ENCODE measurements around the gene RGS6. TPM values are rescaled to one million over a fixed set of nuclear protein-coding genes. Genes with fewer than 3 reads are reported as not detected.

RGS6 gene
- total RNA-seq, 1 donor from 2014 or later, result 5.2 TPM

DNA sequence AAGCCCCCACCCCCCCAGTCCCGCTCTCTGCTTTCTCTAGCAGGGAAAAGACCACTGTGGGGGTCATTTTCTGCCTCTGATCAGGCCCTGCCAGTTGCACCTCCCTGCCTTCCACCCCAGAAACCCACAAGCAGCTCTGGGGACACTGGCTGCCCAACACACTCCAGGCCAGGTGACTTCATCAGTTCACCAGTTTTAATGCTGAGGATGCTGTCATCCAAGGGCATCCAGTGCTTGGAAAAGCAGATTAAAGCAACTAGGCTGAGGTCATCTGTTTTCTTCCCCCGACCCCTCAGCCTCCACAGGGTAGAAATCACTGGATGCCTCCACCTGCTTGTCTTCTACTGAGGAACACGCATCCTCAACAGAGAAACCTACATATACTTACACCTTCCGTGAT is 679.3 kb downstream of the RGS6 start:
- no peaks in the 10 kb centered on the region for H3K36me3 ChIP-seq (ENCODE audit: control insufficient read depth in 3 of 3, insufficient read depth in 3 of 3, low read length in 3 of 3)
- peak overlapping the region in 1 of 3 donors; percentile 8 for H3K9ac ChIP-seq (ENCODE audit: low read depth in 1 of 3, low read length in 3 of 3)
- H3K9me3 ChIP-seq (ENCODE audit: control insufficient read depth in 3 of 3, low read length in 3 of 3), result no peaks in the 10 kb centered on the region
- H3K27ac ChIP-seq (ENCODE audit: low read depth, low read length), result peak overlapping the region; percentile 30
- no peak overlapping the region for H3K4me3 ChIP-seq (ENCODE audit: low read length in 3 of 3)
- no peaks in the 10 kb centered on the region for H3K27me3 ChIP-seq (ENCODE audit: control insufficient read depth in 3 of 3, insufficient read depth in 3 of 3, low read length in 3 of 3)
- H3K4me1 ChIP-seq (ENCODE audit: control insufficient read depth in 3 of 3, insufficient read depth in 3 of 3, low read length in 3 of 3), result peaks cover 34 to 67% (median 55%) of the 10 kb centered on the region in 3 donors

DNA sequence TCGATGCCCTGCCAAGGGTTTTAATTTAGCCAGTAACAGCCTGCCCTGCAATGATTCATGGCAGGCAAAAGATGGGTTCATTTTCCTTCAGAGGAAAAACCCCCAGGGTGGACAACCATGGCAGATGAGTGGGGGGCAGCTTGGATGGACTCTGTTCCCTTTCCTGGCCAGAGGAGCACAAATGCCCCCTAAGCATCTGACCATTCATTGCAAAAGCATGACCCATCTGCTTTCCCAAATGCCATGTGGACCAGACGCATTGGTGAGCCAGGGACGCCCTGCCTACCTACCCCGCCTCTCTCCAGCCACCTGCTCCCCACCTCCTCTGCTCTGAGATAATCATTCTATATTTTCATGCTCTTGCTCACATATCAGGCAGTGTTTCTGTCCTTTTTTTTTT is 679.8 kb downstream of the RGS6 start:
- no peaks in the 10 kb centered on the region for H3K36me3 ChIP-seq (ENCODE audit: control insufficient read depth in 3 of 3, insufficient read depth in 3 of 3, low read length in 3 of 3)
- no peaks in the 10 kb centered on the region for H3K9me3 ChIP-seq (ENCODE audit: control insufficient read depth in 3 of 3, low read length in 3 of 3)
- H3K27ac ChIP-seq (ENCODE audit: low read depth, low read length), result peak overlapping the region; percentile 44
- peaks cover 40 to 73% (median 60%) of the 10 kb centered on the region in 3 donors for H3K4me1 ChIP-seq (ENCODE audit: control insufficient read depth in 3 of 3, insufficient read depth in 3 of 3, low read length in 3 of 3)
- H3K27me3 ChIP-seq (ENCODE audit: control insufficient read depth in 3 of 3, insufficient read depth in 3 of 3, low read length in 3 of 3), result no peaks in the 10 kb centered on the region
- no peak overlapping the region for H3K4me3 ChIP-seq (ENCODE audit: low read length in 3 of 3)
- peak overlapping the region in 1 of 3 donors; percentile 16 for H3K9ac ChIP-seq (ENCODE audit: low read depth in 1 of 3, low read length in 3 of 3)

DNA sequence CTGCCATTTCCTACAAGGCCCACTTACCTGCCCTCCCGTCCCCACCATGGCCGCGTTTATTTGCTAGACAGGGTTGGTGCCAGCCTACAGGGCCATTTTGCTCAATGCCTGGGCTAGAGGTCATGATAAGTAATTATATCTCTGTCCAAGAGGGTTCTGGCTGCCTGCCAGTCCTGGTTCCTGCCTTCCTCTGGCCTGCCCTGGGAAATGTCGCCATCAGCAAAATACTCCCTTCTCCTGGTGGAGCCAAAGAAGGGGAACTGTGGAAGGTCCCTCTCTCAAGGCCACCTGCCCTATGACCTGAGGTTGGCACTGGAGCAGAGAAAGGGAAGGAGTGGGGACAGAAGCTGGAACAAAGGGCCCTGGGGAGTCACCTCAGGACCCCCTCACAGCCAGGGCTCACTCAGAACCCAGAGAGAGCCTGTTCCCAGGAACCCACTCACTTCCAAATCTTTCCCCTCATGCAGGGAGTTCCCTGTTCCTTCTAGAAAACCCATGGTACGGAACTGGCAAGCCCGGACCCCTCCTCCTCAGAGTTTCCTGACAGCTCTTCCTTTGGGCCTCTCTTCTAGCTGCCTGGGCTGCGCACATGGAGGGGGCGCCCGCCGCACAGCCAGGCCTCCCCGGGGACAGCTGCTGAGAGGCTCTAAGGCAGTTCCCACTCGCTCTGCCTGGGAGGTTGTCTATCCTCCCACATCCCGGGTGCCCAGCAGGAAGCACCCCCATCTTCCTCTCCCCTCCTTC is 681.2 kb downstream of the RGS6 start:
- no peaks in the 10 kb centered on the region for H3K9me3 ChIP-seq (ENCODE audit: control insufficient read depth in 3 of 3, low read length in 3 of 3)
- H3K27ac ChIP-seq (ENCODE audit: low read depth, low read length), result peak overlapping the region; percentile 44
- peaks cover 53 to 74% (median 67%) of the 10 kb centered on the region in 3 donors for H3K4me1 ChIP-seq (ENCODE audit: control insufficient read depth in 3 of 3, insufficient read depth in 3 of 3, low read length in 3 of 3)
- H3K36me3 ChIP-seq (ENCODE audit: control insufficient read depth in 3 of 3, insufficient read depth in 3 of 3, low read length in 3 of 3), result no peaks in the 10 kb centered on the region
- H3K27me3 ChIP-seq (ENCODE audit: control insufficient read depth in 3 of 3, insufficient read depth in 3 of 3, low read length in 3 of 3), result no peaks in the 10 kb centered on the region
- H3K9ac ChIP-seq (ENCODE audit: low read depth in 1 of 3, low read length in 3 of 3), result peak overlapping the region in 1 of 3 donors; percentile 16
- H3K4me3 ChIP-seq (ENCODE audit: low read length in 3 of 3), result no peak overlapping the region

DNA sequence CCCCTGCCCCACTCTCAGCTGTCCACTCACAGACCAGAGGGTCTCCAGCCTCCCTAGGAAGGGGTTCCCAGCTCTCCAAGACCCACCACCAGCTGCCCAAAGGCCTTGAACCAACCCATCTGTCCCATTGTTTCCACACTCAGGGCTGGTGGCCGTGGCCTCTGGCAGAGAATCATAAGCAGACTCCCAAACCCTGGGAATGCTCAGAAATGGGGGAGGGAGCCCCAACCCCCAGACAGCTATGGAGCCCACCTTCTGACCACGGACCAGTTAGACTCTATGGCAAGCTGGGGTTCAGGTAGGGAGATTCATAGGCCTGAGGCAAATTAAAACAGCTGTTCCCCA is 681.7 kb downstream of the RGS6 start:
- Histone ChIP-seq H3K4me1 (ENCODE audit: control insufficient read depth in 3 of 3, insufficient read depth in 3 of 3, low read length in 3 of 3) (peaks cover 58 to 75% (median 68%) of the 10 kb centered on the region in 3 donors), H3K27ac (ENCODE audit: low read depth, low read length) (peak overlapping the region; percentile 44), H3K9ac (ENCODE audit: low read depth in 1 of 3, low read length in 3 of 3) (no peak overlapping the region), H3K4me3 (ENCODE audit: low read length in 3 of 3) (no peak overlapping the region), H3K27me3 (ENCODE audit: control insufficient read depth in 3 of 3, insufficient read depth in 3 of 3, low read length in 3 of 3) (no peaks in the 10 kb centered on the region), H3K9me3 (ENCODE audit: control insufficient read depth in 3 of 3, low read length in 3 of 3) (no peaks in the 10 kb centered on the region), H3K36me3 (ENCODE audit: control insufficient read depth in 3 of 3, insufficient read depth in 3 of 3, low read length in 3 of 3) (no peaks in the 10 kb centered on the region)

DNA sequence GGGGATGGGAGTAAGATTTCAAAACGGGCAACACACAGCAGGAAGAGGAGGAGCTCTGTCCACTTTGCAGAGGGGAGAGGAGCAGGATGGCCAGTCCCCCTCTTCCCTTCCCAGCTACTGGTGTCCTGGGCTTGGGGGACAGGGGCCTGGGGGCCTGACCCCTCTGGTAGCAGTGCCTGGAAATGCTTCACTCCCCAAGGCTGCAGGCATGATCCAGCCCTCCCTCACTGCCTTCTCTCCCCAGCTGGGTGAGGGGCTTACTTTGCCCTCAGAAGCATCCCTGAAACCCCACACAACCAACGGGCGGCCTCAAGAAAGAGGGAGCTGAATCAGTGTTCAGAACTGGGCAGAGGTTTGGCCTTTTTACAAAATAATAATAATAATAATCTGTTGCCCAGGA is 682.1 kb downstream of the RGS6 start:
- peak overlapping the region; percentile 44 for H3K27ac ChIP-seq (ENCODE audit: low read depth, low read length)
- peaks cover 0 to under 1% (median 0%) of the 10 kb centered on the region in 3 donors for H3K36me3 ChIP-seq (ENCODE audit: control insufficient read depth in 3 of 3, insufficient read depth in 3 of 3, low read length in 3 of 3)
- H3K4me1 ChIP-seq (ENCODE audit: control insufficient read depth in 3 of 3, insufficient read depth in 3 of 3, low read length in 3 of 3), result peaks cover 62 to 79% (median 68%) of the 10 kb centered on the region in 3 donors
- H3K9ac ChIP-seq (ENCODE audit: low read depth in 1 of 3, low read length in 3 of 3), result no peak overlapping the region
- H3K4me3 ChIP-seq (ENCODE audit: low read length in 3 of 3), result no peak overlapping the region
- H3K27me3 ChIP-seq (ENCODE audit: control insufficient read depth in 3 of 3, insufficient read depth in 3 of 3, low read length in 3 of 3), result no peaks in the 10 kb centered on the region
- no peaks in the 10 kb centered on the region for H3K9me3 ChIP-seq (ENCODE audit: control insufficient read depth in 3 of 3, low read length in 3 of 3)

DNA sequence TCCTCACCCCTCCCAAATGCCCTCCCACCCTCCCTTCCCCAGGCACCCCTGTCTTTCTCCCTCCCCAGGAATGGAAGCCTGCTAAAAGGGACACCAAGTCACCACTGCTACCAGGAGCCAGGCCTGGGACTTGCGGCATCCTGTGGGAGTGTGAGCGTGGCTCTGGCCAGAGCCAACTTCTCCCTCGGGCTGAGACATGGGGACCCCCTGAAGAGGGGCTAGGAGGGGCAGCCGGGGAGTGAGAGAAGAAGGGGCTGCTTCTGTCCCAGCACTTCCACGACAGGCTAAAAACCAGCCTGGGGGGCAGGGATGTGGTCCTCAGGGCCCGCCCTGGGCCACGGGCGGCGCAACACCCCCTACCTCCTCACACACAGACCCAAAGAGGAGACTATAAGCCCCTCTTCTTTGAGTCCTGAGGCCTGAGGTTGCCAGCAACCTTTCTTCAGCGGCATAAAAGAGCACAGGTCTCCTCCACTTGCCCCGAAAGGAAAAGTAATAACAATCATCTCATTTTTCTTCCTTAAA is 682.7 kb downstream of the RGS6 start:
- Histone ChIP-seq H3K9ac (ENCODE audit: low read depth in 1 of 3, low read length in 3 of 3) (no peak overlapping the region), H3K27me3 (ENCODE audit: control insufficient read depth in 3 of 3, insufficient read depth in 3 of 3, low read length in 3 of 3) (no peaks in the 10 kb centered on the region), H3K27ac (ENCODE audit: low read depth, low read length) (peak overlapping the region; percentile 88), H3K4me1 (ENCODE audit: control insufficient read depth in 3 of 3, insufficient read depth in 3 of 3, low read length in 3 of 3) (peaks cover 64 to 81% (median 68%) of the 10 kb centered on the region in 3 donors), H3K9me3 (ENCODE audit: control insufficient read depth in 3 of 3, low read length in 3 of 3) (no peaks in the 10 kb centered on the region), H3K36me3 (ENCODE audit: control insufficient read depth in 3 of 3, insufficient read depth in 3 of 3, low read length in 3 of 3) (peaks cover 0 to 4% (median 0%) of the 10 kb centered on the region in 3 donors), H3K4me3 (ENCODE audit: low read length in 3 of 3) (no peak overlapping the region)

DNA sequence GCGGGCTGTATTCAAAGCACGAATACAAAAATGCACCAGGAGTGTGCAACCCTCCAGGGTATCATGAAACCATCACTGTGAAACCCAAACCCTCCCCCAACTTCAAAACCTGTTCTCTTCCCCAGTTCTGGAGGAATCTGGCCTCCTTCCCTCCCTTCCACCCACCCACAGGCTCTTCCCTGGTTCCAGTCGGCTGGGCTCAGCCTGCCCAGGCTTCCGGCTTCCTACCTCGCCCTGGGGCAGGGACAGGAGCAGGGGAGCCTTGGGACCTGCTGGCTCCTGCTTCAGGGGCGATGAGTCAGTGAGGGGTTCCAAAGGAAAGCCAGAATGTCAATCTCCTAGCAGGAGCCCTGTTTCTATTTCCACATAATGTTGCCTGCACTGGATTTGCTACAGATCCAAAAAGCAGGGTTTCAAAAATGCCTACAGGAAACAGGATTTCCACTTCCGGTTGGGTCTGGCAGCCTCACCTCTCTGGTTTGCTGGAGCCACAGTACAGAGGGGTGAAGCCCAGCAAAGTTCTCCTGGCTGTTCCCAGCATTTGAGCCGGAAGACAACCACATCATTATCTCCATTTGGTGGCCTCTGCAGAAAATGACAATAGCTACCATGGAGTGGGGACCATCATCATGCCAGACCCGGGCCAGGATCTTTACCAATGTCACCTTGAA is 683.4 kb downstream of the RGS6 start:
- Histone ChIP-seq H3K4me1 (ENCODE audit: control insufficient read depth in 3 of 3, insufficient read depth in 3 of 3, low read length in 3 of 3) (peaks cover 64 to 81% (median 68%) of the 10 kb centered on the region in 3 donors), H3K27me3 (ENCODE audit: control insufficient read depth in 3 of 3, insufficient read depth in 3 of 3, low read length in 3 of 3) (no peaks in the 10 kb centered on the region), H3K4me3 (ENCODE audit: low read length in 3 of 3) (peak overlapping the region in 1 of 3 donors; percentile 13), H3K27ac (ENCODE audit: low read depth, low read length) (peak overlapping the region; percentile 88), H3K9me3 (ENCODE audit: control insufficient read depth in 3 of 3, low read length in 3 of 3) (no peaks in the 10 kb centered on the region), H3K36me3 (ENCODE audit: control insufficient read depth in 3 of 3, insufficient read depth in 3 of 3, low read length in 3 of 3) (peaks cover 0 to 4% (median 0%) of the 10 kb centered on the region in 3 donors), H3K9ac (ENCODE audit: low read depth in 1 of 3, low read length in 3 of 3) (peak overlapping the region in 1 of 3 donors; percentile 24)

Small RNA genes within 50 kb of the gene (small RNA-seq; reads per million reads assigned to genes)
- gene MIR7843, result not detected
- gene RF00019, result not detected

Data from skeletal muscle tissue (tissue), 5 donors.